K562 (cell line): ENCODE measurements around the gene DNAJC30. TPM values are rescaled to one million over a fixed set of nuclear protein-coding genes. Genes with fewer than 3 reads are reported as not detected.

ENCODE experiments used
- ASH1L ChIP-seq: fragments of 450-650 bp; IDR thresholded peaks from 2 replicates; pipeline ENCODE4 v1.6.1; 2018; ENCODE audit warnings: borderline replicate concordance, mild to moderate bottlenecking, low read depth; ENCODE audit not compliant: partially characterized antibody
- CCAR2 ChIP-seq: fragments of 200-400 bp; formaldehyde crosslinking; IDR thresholded peaks from 2 replicates; pipeline ENCODE4 v1.6.1; 2017; ENCODE audit warnings: mild to moderate bottlenecking, low read depth, low read length
- CHD4 ChIP-seq: fragments of 200-600 bp; sonication (generic); IDR thresholded peaks from 3 replicates; pipeline ENCODE4 v1.6.1; 2012; ENCODE audit warnings: low read depth, mild to moderate bottlenecking, mixed read lengths, low read length, inconsistent platforms; ENCODE audit not compliant: insufficient read depth, insufficient replicate concordance, poor library complexity, severe bottlenecking
- DIDO1 ChIP-seq: fragments of 450-650 bp; IDR thresholded peaks from 2 replicates; pipeline ENCODE4 v1.6.1; 2016; ENCODE audit warnings: low read depth, missing biosample characterization, missing genetic modification characterization
- FUS ChIP-seq: fragments of 200-400 bp; formaldehyde crosslinking; optimal IDR thresholded peaks from 2 replicates; pipeline ENCODE3; 2017; ENCODE audit warnings: low read depth, low read length
- GABPB2 ChIP-seq: fragments of 250-450 bp; sonication (Bioruptor Pico); conservative IDR thresholded peaks from 2 replicates; pipeline ENCODE4 v1.5.1; 2021; ENCODE audit warnings: mild to moderate bottlenecking
- IFI16 ChIP-seq: fragments of 250-450 bp; sonication (Bioruptor Pico); IDR thresholded peaks from 2 replicates; pipeline ENCODE4 v2.1.2; 2022; ENCODE audit warnings: mild to moderate bottlenecking, inconsistent platforms
- KDM1A ChIP-seq, 2 experiments: fragments of 450-650 bp; IDR thresholded peaks; 2 replicates each; pipeline ENCODE4 v1.6.1; 2016; ENCODE audit warnings: mild to moderate bottlenecking in 2 of 2
- KLF6 ChIP-seq: fragments of 250-450 bp; sonication (Bioruptor Pico); IDR thresholded peaks from 2 replicates; pipeline ENCODE4 v1.4.0; 2020; ENCODE audit warnings: mild to moderate bottlenecking, moderate library complexity, borderline replicate concordance
- MAFF ChIP-seq: IDR thresholded peaks from 2 replicates; pipeline ENCODE4 v1.6.1; 2012; ENCODE audit warnings: low read length, improper control_type of control experiment
- NEUROD1 ChIP-seq: fragments of 150-350 bp; IDR thresholded peaks from 2 replicates; pipeline ENCODE4 v1.6.1; 2014; ENCODE audit warnings: borderline replicate concordance, low read length, low read depth; ENCODE audit not compliant: partially characterized antibody
- PTTG1 ChIP-seq: fragments of 450-650 bp; IDR thresholded peaks from 2 replicates; pipeline ENCODE4 v1.6.1; 2016; ENCODE audit warnings: low read depth, mild to moderate bottlenecking, missing genetic modification characterization, missing compliant biosample characterization
- RNF2 ChIP-seq: sonication (generic); IDR thresholded peaks from 2 replicates; pipeline ENCODE4 v1.6.1; 2016
- STAT5B ChIP-seq: fragments of 250-450 bp; sonication (Bioruptor Pico); IDR thresholded peaks from 2 replicates; pipeline ENCODE4 v1.8.0; 2021; ENCODE audit warnings: mild to moderate bottlenecking, inconsistent platforms
- ZKSCAN3 ChIP-seq: fragments of 250-450 bp; sonication (Bioruptor Pico); IDR thresholded peaks from 2 replicates; pipeline ENCODE4 v1.4.0; 2020
- ZNF57 ChIP-seq: fragments of 450-650 bp; formaldehyde crosslinking; IDR thresholded peaks from 2 replicates; pipeline ENCODE4 v1.4.0; 2020; ENCODE audit warnings: mild to moderate bottlenecking, moderate library complexity
- polyA plus RNA-seq, 8 experiments: library from polyadenylated mRNA; depleted of rRNA in 4 of 8; stranded (reverse) in 5 of 8; unstranded in 3 of 8; fragments of >200 nt; fragmentation: Nextera tagmentation in 2 of 8; fragmentation: Illumina TruSeq in 1 of 8; extraction: Ambion mirVana in 2 of 8; extraction: Trizol in 1 of 8; gene quantifications; 2 replicates each; pipeline versions ENCODE4 v1.2.1 to v1.2.3, GENCODE V29; 2011 to 2014; ENCODE audit warnings: inconsistent platforms in 1 of 8, missing spikeins in 1 of 8
- total RNA-seq, 7 experiments: library from RNA; depleted of rRNA in 6 of 7; stranded (reverse); fragments of >200 nt in 6 of 7; fragmentation: Illumina TruSeq in 2 of 7; extraction: Trizol in 2 of 7; gene quantifications; 2 replicates each; pipeline versions ENCODE4 v1.2.1 to v1.2.3, GENCODE V29; 2011 to 2021; ENCODE audit warnings: low replicate concordance in 1 of 7
- TF ChIP-seq, protein P1 (sequence below): fragments of 250-450 bp; sonication (Bioruptor Pico); IDR thresholded peaks from 2 replicates; pipeline ENCODE4 v1.4.0; 2020; ENCODE audit warnings: mild to moderate bottlenecking
- TF ChIP-seq, protein P2 (sequence below): fragments of 250-450 bp; sonication (Bioruptor Pico); IDR thresholded peaks from 2 replicates; pipeline ENCODE4 v1.8.0; 2021; ENCODE audit warnings: mild to moderate bottlenecking, moderate library complexity
- TF ChIP-seq, protein P3 (sequence below), 2 experiments: fragments of 150-350 bp in 1 of 2; IDR thresholded peaks; 2 replicates each; pipeline ENCODE4 v1.6.1; 2012 to 2016; ENCODE audit warnings: low read depth in 2 of 2, low read length in 2 of 2, mild to moderate bottlenecking in 1 of 2, moderate library complexity in 1 of 2
- TF ChIP-seq, protein P4 (sequence below): fragments of 450-650 bp; IDR thresholded peaks from 2 replicates; pipeline ENCODE4 v1.6.1; 2017; ENCODE audit warnings: mild to moderate bottlenecking, moderate library complexity

The DNAJC30 gene
- total and polyA plus RNA-seq, 9 of the 15 experiments (the other 6 are each of a cell fraction or from before 2014, with no cell fraction given), result 1.1 to 11.3 (median 4.6) TPM

DNA sequence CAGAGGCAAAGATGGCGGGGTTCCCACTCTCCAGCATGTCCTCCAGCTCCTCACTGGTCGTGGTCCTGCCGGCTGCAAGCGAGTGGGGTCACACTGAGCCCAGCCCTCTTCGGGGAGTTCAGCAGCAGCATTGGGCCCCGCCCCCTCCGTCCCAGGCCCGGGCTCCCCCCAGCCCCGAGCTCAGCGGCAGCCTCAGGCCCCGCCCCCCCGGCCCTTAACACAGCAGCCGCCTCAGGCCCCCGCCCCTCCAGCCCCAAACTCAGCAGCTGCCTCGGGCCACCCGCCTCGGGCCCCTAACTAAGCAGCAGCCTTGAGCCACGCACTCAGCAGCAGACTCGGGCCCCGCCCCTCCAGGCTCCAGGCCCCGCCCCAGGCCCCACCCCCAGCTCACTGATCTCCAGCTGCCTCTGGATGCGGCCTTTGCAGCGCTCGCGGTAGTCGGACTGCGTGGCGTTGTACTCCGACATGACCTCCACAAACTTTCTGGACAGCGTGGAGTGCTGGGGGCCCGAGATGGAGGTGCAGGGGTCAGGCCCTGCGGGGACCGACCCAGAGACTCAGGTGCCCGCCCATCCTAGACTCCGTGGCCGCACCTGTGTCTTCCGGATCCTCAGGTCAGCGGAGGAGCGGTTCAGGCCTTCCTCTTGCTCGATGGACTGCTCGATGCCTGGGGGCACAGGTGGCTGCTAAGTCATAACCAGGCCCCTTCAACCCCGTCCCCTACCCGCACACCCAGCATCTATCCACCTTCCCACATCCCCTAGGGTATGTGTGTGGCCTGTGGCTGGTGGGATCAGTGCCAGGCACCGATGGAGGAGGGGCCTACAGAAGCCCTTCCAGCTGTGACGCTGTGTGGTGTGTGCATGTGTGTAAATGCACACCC lies 20.7 kb upstream of the DNAJC30 start (continued):
- TF ChIP-seq, protein P1, sequence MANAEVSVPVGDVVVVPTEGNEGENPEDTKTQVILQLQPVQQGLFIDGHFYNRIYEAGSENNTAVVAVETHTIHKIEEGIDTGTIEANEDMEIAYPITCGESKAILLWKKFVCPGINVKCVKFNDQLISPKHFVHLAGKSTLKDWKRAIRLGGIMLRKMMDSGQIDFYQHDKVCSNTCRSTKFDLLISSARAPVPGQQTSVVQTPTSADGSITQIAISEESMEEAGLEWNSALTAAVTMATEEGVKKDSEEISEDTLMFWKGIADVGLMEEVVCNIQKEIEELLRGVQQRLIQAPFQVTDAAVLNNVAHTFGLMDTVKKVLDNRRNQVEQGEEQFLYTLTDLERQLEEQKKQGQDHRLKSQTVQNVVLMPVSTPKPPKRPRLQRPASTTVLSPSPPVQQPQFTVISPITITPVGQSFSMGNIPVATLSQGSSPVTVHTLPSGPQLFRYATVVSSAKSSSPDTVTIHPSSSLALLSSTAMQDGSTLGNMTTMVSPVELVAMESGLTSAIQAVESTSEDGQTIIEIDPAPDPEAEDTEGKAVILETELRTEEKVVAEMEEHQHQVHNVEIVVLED (CRISPR knock-in tag), result no peak
- TF ChIP-seq STAT5B (CRISPR knock-in tag), result no peak
- TF ChIP-seq FUS, result no peak
- no peak for TF ChIP-seq RNF2
- TF ChIP-seq CHD4, result no peak
- no peak for TF ChIP-seq CCAR2
- no peak for TF ChIP-seq ZNF57
- TF ChIP-seq, protein P2, sequence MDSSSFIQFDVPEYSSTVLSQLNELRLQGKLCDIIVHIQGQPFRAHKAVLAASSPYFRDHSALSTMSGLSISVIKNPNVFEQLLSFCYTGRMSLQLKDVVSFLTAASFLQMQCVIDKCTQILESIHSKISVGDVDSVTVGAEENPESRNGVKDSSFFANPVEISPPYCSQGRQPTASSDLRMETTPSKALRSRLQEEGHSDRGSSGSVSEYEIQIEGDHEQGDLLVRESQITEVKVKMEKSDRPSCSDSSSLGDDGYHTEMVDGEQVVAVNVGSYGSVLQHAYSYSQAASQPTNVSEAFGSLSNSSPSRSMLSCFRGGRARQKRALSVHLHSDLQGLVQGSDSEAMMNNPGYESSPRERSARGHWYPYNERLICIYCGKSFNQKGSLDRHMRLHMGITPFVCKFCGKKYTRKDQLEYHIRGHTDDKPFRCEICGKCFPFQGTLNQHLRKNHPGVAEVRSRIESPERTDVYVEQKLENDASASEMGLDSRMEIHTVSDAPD (CRISPR knock-in tag), result no peak
- no peak for TF ChIP-seq KDM1A (IDR thresholded peaks at IDR 0.05)
- no peak for TF ChIP-seq ZKSCAN3
- no peak for TF ChIP-seq GABPB2 (CRISPR knock-in tag)
- no peak for TF ChIP-seq IFI16 (CRISPR knock-in tag)
- no peak for TF ChIP-seq NEUROD1
- no peak for TF ChIP-seq ASH1L
- TF ChIP-seq, protein P3, sequence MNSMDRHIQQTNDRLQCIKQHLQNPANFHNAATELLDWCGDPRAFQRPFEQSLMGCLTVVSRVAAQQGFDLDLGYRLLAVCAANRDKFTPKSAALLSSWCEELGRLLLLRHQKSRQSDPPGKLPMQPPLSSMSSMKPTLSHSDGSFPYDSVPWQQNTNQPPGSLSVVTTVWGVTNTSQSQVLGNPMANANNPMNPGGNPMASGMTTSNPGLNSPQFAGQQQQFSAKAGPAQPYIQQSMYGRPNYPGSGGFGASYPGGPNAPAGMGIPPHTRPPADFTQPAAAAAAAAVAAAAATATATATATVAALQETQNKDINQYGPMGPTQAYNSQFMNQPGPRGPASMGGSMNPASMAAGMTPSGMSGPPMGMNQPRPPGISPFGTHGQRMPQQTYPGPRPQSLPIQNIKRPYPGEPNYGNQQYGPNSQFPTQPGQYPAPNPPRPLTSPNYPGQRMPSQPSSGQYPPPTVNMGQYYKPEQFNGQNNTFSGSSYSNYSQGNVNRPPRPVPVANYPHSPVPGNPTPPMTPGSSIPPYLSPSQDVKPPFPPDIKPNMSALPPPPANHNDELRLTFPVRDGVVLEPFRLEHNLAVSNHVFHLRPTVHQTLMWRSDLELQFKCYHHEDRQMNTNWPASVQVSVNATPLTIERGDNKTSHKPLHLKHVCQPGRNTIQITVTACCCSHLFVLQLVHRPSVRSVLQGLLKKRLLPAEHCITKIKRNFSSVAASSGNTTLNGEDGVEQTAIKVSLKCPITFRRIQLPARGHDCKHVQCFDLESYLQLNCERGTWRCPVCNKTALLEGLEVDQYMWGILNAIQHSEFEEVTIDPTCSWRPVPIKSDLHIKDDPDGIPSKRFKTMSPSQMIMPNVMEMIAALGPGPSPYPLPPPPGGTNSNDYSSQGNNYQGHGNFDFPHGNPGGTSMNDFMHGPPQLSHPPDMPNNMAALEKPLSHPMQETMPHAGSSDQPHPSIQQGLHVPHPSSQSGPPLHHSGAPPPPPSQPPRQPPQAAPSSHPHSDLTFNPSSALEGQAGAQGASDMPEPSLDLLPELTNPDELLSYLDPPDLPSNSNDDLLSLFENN (IDR thresholded peaks at IDR 0.05; ENCODE audit: low read depth in 2 of 2, low read length in 2 of 2), result no peak
- TF ChIP-seq DIDO1, result no peak
- no peak for TF ChIP-seq MAFF
- TF ChIP-seq PTTG1 (tag), result no peak
- TF ChIP-seq, protein P4, sequence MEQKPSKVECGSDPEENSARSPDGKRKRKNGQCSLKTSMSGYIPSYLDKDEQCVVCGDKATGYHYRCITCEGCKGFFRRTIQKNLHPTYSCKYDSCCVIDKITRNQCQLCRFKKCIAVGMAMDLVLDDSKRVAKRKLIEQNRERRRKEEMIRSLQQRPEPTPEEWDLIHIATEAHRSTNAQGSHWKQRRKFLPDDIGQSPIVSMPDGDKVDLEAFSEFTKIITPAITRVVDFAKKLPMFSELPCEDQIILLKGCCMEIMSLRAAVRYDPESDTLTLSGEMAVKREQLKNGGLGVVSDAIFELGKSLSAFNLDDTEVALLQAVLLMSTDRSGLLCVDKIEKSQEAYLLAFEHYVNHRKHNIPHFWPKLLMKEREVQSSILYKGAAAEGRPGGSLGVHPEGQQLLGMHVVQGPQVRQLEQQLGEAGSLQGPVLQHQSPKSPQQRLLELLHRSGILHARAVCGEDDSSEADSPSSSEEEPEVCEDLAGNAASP, result no peak
- no peak for TF ChIP-seq KLF6
